DOHH2 (cell line): ENCODE measurements around the gene NETO2.

Experiments used
- CTCF ChIP-seq: fragments of 200-600 bp; sonication (generic); IDR thresholded peaks from one replicate; pipeline ENCODE4 v1.5.1; 2014; ENCODE audit warnings: antibody characterized with exemption, mild to moderate bottlenecking, low read depth, low read length; ENCODE audit not compliant: poor library complexity, severe bottlenecking
- EZH2phosphoT487 ChIP-seq: fragments of 200-600 bp; sonication (generic); IDR thresholded peaks from 2 replicates; pipeline ENCODE4 v1.6.1; 2017; ENCODE audit warnings: borderline replicate concordance, mild to moderate bottlenecking, antibody characterized with exemption, low read length, moderate library complexity, mixed read lengths

- TF ChIP-seq CTCF (no peak), EZH2phosphoT487 (no peak)
These were observed 110.6 kb downstream of the NETO2 start for GRCh38 chr16:47033176-47033575.
